HT1080 (cell line): ENCODE measurements around the gene GNAT1. TPM values are rescaled to one million over a fixed set of nuclear protein-coding genes. Genes with fewer than 3 reads are reported as not detected.
"Not testable (repeated sequence)": the region's sequence is repeated elsewhere in the genome, so short reads cannot be mapped to it uniquely, and the experiment has no call there.

Source experiments
- DNase-seq: peaks from one replicate; pipeline ENCODE4 v3.0.0-alpha.2; 2015; ENCODE audit warnings: low read depth
- total RNA-seq: library from RNA; depleted of rRNA; stranded (reverse); fragments of >200 nt; shearing (Covaris generic); gene quantifications from 2 replicates; pipeline ENCODE4 v1.2.3, GENCODE V29; 2014

GNAT1 gene
- total RNA-seq, 1 experiment from 2014 or later = not detected

- no peak for DNase-seq
Measured at GRCh38 chr3:50218448-50218847, 27.0 kb downstream of the GNAT1 start.

GRCh38 chr3:50219285-50219684 is 27.9 kb downstream of the GNAT1 start:
- no peak for DNase-seq

- no peak for DNase-seq
Measured at GRCh38 chr3:50220109-50220508, 28.7 kb downstream of the GNAT1 start.

- no peak for DNase-seq
Measured at GRCh38 chr3:50221051-50221410, 29.6 kb downstream of the GNAT1 start.

GRCh38 chr3:50221411-50222168 is 30.2 kb downstream of the GNAT1 start:
- no peak for DNase-seq

- DNase-seq = no peak
Measured at GRCh38 chr3:50222169-50222528, 30.7 kb downstream of the GNAT1 start.

- DNase-seq = no peak
Measured at GRCh38 chr3:50224639-50225038, 33.2 kb downstream of the GNAT1 start.

- peak; percentile 42 for DNase-seq
Measured at GRCh38 chr3:50226888-50227389, 35.5 kb downstream of the GNAT1 start.

- peak; percentile 87 for DNase-seq
Measured at GRCh38 chr3:50227390-50228183, 36.2 kb downstream of the GNAT1 start.

- not testable (repeated sequence) for DNase-seq
Measured at GRCh38 chr3:50228184-50228763, 36.9 kb downstream of the GNAT1 start.

- DNase-seq = no peak
Measured at GRCh38 chr3:50229490-50229889, 38.1 kb downstream of the GNAT1 start.

- no peak for DNase-seq
Measured at GRCh38 chr3:50230104-50230793, 38.8 kb downstream of the GNAT1 start.

GRCh38 chr3:50230794-50231125 is 39.4 kb downstream of the GNAT1 start:
- no peak for DNase-seq

GRCh38 chr3:50231581-50231980 is 40.2 kb downstream of the GNAT1 start:
- DNase-seq = no peak

- no peak for DNase-seq
Measured at GRCh38 chr3:50232303-50232702, 40.9 kb downstream of the GNAT1 start.

GRCh38 chr3:50233176-50233575 is 41.8 kb downstream of the GNAT1 start:
- DNase-seq = no peak

- peak; percentile 99 for DNase-seq
Measured at GRCh38 chr3:50235716-50236483, 44.5 kb downstream of the GNAT1 start, which contains the start of gene GNAI2. GNAI2 (plus strand) TSS chr3:50236204; CDS start chr3:50236336, 132 bp downstream.

- no peak for DNase-seq
Measured at GRCh38 chr3:50236484-50237132, 45.2 kb downstream of the GNAT1 start.

GRCh38 chr3:50237133-50237651 is 45.8 kb downstream of the GNAT1 start:
- no peak for DNase-seq
